ENCODE results near the gene MEIKIN.

- no peak for TF ChIP-seq CTCF (IDR thresholded peaks at IDR 0.05)
- no peak for TF ChIP-seq POLR2A (IDR thresholded peaks at IDR 0.05)
Measured at GRCh38 chr5:131791866-131792265, 153.6 kb downstream of the MEIKIN start.
